C4-2B (cell line): ENCODE data around the gene RNF217.

Source experiments
- ZFX ChIP-seq: fragments of 450-650 bp; IDR thresholded peaks from 2 replicates; pipeline ENCODE4 v1.6.1; 2017
- TF ChIP-seq, protein P1 (sequence below): fragments of 450-650 bp; conservative IDR thresholded peaks from 2 replicates; pipeline ENCODE4 v1.5.1; 2017; ENCODE audit warnings: mild to moderate bottlenecking

- TF ChIP-seq, protein P1, sequence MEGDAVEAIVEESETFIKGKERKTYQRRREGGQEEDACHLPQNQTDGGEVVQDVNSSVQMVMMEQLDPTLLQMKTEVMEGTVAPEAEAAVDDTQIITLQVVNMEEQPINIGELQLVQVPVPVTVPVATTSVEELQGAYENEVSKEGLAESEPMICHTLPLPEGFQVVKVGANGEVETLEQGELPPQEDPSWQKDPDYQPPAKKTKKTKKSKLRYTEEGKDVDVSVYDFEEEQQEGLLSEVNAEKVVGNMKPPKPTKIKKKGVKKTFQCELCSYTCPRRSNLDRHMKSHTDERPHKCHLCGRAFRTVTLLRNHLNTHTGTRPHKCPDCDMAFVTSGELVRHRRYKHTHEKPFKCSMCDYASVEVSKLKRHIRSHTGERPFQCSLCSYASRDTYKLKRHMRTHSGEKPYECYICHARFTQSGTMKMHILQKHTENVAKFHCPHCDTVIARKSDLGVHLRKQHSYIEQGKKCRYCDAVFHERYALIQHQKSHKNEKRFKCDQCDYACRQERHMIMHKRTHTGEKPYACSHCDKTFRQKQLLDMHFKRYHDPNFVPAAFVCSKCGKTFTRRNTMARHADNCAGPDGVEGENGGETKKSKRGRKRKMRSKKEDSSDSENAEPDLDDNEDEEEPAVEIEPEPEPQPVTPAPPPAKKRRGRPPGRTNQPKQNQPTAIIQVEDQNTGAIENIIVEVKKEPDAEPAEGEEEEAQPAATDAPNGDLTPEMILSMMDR: no peak
- TF ChIP-seq ZFX: no peak
Measured at GRCh38 chr6:125136378-125136777, 174.1 kb downstream of the RNF217 start.
